Nephron (organoid): ENCODE measurements around the gene SYT12.

Source experiments
- H3K27ac Mint-ChIP-seq, 3 experiments: 2 replicates each; pipeline ENCODE4 v1.8.0; 2020; ENCODE audit warnings: mixed read lengths in 3 of 3, mild to moderate bottlenecking in 2 of 3, moderate library complexity in 1 of 3
- H3K27me3 Mint-ChIP-seq: 2 replicates; pipeline ENCODE4 v1.8.0; 2021; ENCODE audit warnings: low read depth, mild to moderate bottlenecking, moderate library complexity, mixed read lengths
- H3K36me3 Mint-ChIP-seq: 2 replicates; pipeline ENCODE4 v1.8.0; 2020; ENCODE audit warnings: low read depth, mixed read lengths
- H3K4me1 Mint-ChIP-seq: 2 replicates; pipeline ENCODE4 v1.8.0; 2020; ENCODE audit warnings: mixed read lengths
- H3K4me3 Mint-ChIP-seq, 3 experiments: 2 replicates each; pipeline ENCODE4 v1.8.0; 2020; ENCODE audit warnings: mild to moderate bottlenecking in 3 of 3, mixed read lengths in 3 of 3, moderate library complexity in 2 of 3
- H3K9me3 Mint-ChIP-seq: 2 replicates; pipeline ENCODE4 v1.8.0; 2020; ENCODE audit warnings: mixed read lengths
- TF ChIP-seq, protein P1 (sequence below), 3 experiments: fragments of 200-600 bp; sonication (generic); IDR thresholded peaks; one replicate each; pipeline ENCODE4 v1.5.0; 2021; ENCODE audit warnings: antibody characterized with exemption in 3 of 3; ENCODE audit not compliant: unreplicated experiment in 3 of 3

SYT12 gene

GRCh38 chr11:66992041-66992440 lies 30.9 kb upstream of the SYT12 start:
- Mint-ChIP-seq H3K4me1 (peaks cover 11% of the 10 kb centered on the region), H3K36me3 (no peaks in the 10 kb centered on the region), H3K27me3 (peaks cover 3% of the 10 kb centered on the region), H3K4me3 (no peak overlapping the region), H3K27ac (no peak overlapping the region), H3K9me3 (no peaks in the 10 kb centered on the region)
- TF ChIP-seq, protein P1, sequence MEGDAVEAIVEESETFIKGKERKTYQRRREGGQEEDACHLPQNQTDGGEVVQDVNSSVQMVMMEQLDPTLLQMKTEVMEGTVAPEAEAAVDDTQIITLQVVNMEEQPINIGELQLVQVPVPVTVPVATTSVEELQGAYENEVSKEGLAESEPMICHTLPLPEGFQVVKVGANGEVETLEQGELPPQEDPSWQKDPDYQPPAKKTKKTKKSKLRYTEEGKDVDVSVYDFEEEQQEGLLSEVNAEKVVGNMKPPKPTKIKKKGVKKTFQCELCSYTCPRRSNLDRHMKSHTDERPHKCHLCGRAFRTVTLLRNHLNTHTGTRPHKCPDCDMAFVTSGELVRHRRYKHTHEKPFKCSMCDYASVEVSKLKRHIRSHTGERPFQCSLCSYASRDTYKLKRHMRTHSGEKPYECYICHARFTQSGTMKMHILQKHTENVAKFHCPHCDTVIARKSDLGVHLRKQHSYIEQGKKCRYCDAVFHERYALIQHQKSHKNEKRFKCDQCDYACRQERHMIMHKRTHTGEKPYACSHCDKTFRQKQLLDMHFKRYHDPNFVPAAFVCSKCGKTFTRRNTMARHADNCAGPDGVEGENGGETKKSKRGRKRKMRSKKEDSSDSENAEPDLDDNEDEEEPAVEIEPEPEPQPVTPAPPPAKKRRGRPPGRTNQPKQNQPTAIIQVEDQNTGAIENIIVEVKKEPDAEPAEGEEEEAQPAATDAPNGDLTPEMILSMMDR (IDR thresholded peaks at IDR 0.05; ENCODE audit: unreplicated experiment in 3 of 3), result no peak

DNA sequence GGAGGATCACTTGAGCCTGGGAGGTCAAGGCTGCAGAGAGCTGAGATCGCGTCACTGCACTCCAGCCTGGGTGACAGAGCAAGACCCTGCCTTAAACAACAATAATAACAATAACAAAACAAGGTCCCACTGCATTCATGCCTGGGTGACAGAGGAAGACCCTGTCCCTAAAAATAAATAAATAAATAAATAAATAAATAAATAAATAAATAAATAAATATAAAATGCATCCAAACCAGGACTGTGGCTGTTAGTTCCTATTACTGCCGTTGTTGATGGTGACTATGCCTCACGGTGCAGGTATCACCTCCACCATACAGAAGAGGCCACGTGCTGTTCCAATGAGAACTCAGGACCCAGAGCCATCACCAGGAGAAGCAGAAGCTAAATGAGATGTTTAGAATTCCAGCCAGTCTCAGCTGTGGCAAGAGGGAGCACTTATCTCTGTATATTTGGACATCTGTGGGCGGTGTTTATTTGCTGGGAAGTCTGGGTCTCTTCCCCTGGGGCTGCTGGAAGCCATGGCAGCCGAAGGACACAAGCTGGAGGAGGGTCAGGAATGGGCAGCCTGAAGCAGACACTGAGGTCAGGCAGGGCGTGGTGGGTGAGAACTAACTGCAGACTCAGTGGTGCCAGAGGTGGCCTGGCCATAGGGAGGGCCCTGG lies 26.2 kb upstream of the SYT12 start:
- Mint-ChIP-seq H3K4me1 (peaks cover 9% of the 10 kb centered on the region), H3K36me3 (no peaks in the 10 kb centered on the region), H3K4me3 (peak overlapping the region in 1 of 3 experiments; percentile 68), H3K27ac (peak overlapping the region in 2 of 3 experiments; percentile 14 to 15), H3K9me3 (no peaks in the 10 kb centered on the region), H3K27me3 (peaks cover 5% of the 10 kb centered on the region)
- TF ChIP-seq, protein P1 (IDR thresholded peaks at IDR 0.05; ENCODE audit: unreplicated experiment in 3 of 3), result no peak

- TF ChIP-seq, protein P1 (IDR thresholded peaks at IDR 0.05; ENCODE audit: unreplicated experiment in 3 of 3), result no peak
- no peak overlapping the region for H3K27ac Mint-ChIP-seq
- H3K9me3 Mint-ChIP-seq, result no peaks in the 10 kb centered on the region
- no peaks in the 10 kb centered on the region for H3K36me3 Mint-ChIP-seq
- peaks cover 12% of the 10 kb centered on the region for H3K27me3 Mint-ChIP-seq
- H3K4me3 Mint-ChIP-seq, result no peak overlapping the region
- peaks cover 9% of the 10 kb centered on the region for H3K4me1 Mint-ChIP-seq
These were observed 23.4 kb upstream of the SYT12 start for GRCh38 chr11:66999555-66999954.

DNA sequence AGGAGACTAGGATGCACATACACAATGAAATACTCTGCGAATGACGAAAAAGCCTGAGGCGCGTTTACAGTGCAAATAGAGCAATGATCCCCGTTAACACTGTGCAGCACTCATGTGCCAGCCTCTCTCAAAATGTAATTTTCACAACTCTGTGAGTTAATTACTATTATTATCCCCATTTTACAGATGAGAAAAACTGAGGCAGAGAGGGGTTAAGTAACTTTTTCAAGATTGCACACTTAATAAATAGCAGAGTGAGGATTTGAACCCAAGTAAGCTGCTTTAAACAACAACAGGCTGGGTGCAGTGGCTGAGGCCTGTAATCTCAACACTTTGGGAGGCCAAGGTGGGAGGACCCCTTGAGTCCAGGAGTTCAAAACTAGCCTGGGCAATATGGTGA lies 21.6 kb upstream of the SYT12 start:
- peaks cover 17% of the 10 kb centered on the region for H3K27me3 Mint-ChIP-seq
- no peak overlapping the region for H3K4me3 Mint-ChIP-seq
- TF ChIP-seq, protein P1 (IDR thresholded peaks at IDR 0.05; ENCODE audit: unreplicated experiment in 3 of 3), result no peak
- H3K4me1 Mint-ChIP-seq, result peaks cover 9% of the 10 kb centered on the region
- H3K36me3 Mint-ChIP-seq, result no peaks in the 10 kb centered on the region
- H3K9me3 Mint-ChIP-seq, result no peaks in the 10 kb centered on the region
- H3K27ac Mint-ChIP-seq, result no peak overlapping the region

GRCh38 chr11:67002297-67002913 lies 20.5 kb upstream of the SYT12 start:
- Mint-ChIP-seq H3K27ac (no peak overlapping the region), H3K27me3 (peaks cover 19% of the 10 kb centered on the region)

More at GRCh38 chr11:67002297-67002913, 20.5 kb upstream of the SYT12 start:
- Mint-ChIP-seq H3K4me1 (peaks cover under 1% of the 10 kb centered on the region), H3K4me3 (no peak overlapping the region), H3K36me3 (no peaks in the 10 kb centered on the region), H3K9me3 (no peaks in the 10 kb centered on the region)
- TF ChIP-seq, protein P1 (IDR thresholded peaks at IDR 0.05; ENCODE audit: unreplicated experiment in 3 of 3), result no peak
